GM23248 (cell line): ENCODE data around the gene CSNK2A1.

Experiments
- EZH2 ChIP-seq: fragments of 200-600 bp; sonication (generic); IDR thresholded peaks from 2 replicates; pipeline ENCODE4 v1.6.1; 2018; ENCODE audit warnings: antibody characterized with exemption, mild to moderate bottlenecking; ENCODE audit not compliant: insufficient read depth, poor library complexity, severe bottlenecking
- EZH2phosphoT487 ChIP-seq: fragments of 200-600 bp; sonication (generic); IDR thresholded peaks from 2 replicates; pipeline ENCODE4 v1.6.1; 2018; ENCODE audit warnings: antibody characterized with exemption, moderate library complexity, mild to moderate bottlenecking, low read depth; ENCODE audit not compliant: insufficient read depth

DNA sequence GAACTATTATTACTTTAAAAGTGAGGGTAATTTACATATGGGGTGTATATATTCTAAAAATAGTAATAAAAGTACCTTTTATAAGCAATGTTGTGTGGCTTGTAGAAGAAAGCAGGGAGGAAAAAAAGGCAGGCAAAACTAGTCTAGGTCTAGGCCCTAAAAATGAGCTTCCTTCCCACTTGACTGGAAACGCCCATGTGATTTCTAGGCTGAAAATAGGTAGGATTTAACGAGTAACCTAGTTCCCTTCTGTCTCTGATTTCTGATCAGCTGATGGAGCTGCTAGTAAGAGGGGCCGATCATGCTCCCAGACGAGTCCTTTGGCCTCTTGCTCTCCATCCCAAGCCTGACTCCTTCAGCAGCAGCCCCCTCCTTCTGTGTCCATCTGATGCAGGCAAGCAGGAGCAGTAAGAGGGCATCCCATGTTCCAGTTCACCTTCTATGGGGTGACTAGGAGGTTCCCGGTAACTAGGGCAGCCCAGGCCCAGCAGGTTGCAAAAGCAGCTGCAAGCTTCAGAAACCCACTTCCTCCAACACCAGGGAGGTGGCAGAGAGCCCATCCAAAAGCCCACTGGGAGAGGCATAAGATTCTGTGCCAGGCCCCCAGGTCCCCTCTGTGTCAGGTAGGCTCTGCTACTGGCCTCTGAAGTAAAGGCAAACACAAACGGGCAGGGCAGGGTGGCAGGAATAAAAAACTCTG lies 105.7 kb downstream of the CSNK2A1 start:
- TF ChIP-seq EZH2phosphoT487 (no peak), EZH2 (no peak)
